GM12874 (cell line): ENCODE measurements around the gene UNC5B.

ENCODE experiments used
- TF ChIP-seq, protein P1 (sequence below): IDR thresholded peaks from 2 replicates; pipeline ENCODE4 v1.5.1; 2011; ENCODE audit warnings: low read depth, mild to moderate bottlenecking, control low read depth, low read length, moderate library complexity; ENCODE audit not compliant: insufficient read depth

UNC5B gene

DNA sequence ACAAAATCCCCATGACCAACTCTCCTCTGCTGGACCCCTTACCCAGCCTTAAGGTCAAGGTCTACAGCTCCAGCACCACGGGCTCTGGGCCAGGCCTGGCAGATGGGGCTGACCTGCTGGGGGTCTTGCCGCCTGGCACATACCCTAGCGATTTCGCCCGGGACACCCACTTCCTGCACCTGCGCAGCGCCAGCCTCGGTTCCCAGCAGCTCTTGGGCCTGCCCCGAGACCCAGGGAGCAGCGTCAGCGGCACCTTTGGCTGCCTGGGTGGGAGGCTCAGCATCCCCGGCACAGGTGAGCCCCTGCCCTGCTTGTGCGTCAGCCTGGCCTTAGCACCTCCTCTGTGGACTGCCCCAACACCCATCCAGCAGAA lies 79.1 kb downstream of the UNC5B start:
- TF ChIP-seq, protein P1, sequence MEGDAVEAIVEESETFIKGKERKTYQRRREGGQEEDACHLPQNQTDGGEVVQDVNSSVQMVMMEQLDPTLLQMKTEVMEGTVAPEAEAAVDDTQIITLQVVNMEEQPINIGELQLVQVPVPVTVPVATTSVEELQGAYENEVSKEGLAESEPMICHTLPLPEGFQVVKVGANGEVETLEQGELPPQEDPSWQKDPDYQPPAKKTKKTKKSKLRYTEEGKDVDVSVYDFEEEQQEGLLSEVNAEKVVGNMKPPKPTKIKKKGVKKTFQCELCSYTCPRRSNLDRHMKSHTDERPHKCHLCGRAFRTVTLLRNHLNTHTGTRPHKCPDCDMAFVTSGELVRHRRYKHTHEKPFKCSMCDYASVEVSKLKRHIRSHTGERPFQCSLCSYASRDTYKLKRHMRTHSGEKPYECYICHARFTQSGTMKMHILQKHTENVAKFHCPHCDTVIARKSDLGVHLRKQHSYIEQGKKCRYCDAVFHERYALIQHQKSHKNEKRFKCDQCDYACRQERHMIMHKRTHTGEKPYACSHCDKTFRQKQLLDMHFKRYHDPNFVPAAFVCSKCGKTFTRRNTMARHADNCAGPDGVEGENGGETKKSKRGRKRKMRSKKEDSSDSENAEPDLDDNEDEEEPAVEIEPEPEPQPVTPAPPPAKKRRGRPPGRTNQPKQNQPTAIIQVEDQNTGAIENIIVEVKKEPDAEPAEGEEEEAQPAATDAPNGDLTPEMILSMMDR, result no peak

DNA sequence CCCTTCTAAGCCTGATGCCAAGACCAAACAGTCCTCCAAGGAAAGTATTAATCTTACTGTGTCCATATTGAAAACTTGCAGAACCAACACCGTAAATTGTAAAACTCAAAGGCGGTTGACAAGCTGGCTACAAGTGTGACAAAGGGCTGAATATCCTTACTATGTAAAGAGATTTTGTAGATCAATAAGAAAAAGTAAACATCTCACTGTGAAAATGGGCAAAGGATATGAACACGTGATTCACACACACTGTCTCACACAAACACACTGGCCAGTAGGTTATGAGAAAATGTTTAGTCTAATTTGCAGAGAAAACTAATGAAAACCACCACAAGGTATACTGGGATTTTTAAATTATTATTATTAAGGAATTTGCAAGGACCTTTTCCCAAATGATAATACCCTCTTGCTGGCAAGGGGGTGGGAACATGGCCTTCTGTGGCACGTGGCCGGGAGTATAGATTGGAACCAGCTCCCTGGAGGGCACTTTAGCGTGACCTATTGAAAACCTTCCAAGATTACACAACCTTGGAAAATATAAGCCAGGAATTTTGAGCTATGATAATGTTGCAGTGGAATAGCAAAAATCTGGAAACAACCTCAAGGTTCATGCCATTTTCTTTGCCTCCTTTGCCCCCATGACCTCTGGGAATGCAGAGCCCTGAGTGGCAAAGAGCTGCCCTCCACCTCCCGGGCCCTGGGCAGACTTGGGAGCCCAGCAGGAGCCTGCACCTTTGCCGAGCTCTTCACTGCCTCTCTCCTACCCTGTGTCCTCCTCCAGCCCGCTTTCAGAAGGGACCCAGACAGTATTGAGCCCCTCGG lies 80.5 kb downstream of the UNC5B start:
- TF ChIP-seq, protein P1, result no peak

DNA sequence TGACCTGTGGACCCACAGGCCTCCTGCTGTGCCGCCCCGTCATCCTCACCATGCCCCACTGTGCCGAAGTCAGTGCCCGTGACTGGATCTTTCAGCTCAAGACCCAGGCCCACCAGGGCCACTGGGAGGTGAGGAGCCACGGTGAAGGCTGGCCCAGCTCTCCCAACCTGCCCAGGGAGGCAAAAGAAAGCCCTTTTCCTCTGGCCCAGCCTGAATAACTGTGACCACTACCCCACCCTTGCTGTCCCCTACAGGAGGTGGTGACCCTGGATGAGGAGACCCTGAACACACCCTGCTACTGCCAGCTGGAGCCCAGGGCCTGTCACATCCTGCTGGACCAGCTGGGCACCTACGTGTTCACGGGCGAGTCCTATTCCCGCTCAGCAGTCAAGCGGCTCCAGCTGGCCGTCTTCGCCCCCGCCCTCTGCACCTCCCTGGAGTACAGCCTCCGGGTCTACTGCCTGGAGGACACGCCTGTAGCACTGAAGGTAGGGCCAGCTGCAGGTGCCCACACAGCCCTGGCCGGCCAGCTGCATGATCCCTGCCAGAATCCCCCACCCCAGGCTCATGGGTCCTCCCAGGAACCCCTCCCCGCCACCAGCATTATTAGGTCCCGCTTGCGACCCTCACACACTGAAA lies 81.2 kb downstream of the UNC5B start:
- TF ChIP-seq, protein P1, result no peak

DNA sequence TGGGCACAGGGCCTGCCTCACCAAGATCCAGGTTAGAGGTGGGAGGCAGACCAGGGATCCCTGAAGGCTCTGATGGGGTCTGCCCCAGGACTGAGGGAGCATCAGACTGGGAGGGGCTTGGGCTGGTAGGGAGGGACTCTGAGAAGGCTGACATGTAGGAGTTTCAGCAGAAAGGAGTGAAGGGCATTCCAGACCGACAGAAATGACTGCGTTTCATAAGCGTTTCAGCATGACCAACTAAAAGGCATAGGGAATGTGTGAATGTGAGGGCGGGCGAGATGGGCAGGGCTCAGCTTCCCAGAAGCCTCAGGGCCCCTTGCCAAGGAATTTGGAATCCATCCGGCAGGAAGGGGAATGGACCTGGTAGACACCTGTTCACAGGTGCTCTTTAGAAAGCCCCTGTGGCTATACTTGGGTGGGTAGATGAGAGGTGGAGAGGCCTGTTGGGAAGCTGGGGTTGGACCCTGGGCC lies 81.8 kb downstream of the UNC5B start:
- TF ChIP-seq, protein P1, result no peak

DNA sequence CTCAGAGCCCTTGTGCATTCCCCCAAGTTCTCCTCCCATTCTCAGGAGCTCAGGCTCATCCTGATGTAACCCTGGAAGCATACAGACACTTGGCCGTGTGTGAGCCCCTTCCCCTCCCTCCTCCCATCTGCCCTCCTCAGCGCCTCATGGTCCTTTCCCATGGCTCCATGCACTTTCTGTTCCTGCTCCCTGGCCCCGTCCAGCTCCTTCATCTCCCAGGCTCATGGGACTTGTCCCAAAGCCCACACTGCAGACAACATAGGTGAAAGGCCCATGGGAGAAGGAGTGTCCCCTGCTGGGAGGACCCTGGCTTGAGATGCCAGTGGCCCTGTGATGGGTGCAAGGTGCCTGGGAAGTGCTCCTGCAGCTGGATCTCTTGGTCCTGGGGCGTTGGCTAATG lies 82.5 kb downstream of the UNC5B start:
- TF ChIP-seq, protein P1, result no peak

DNA sequence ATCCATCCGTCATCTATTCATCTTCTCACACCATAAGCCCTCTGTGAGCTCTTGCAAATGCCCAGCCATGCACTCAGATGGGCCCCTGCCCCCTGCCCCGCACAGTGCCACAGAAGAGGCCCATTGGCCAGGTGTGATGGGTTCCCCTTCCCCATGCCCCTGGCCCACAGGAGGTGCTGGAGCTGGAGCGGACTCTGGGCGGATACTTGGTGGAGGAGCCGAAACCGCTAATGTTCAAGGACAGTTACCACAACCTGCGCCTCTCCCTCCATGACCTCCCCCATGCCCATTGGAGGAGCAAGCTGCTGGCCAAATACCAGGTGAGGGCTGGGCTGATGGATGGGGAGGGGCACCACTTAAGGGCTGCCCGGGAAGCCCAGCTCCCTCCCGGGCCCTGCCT lies 83.3 kb downstream of the UNC5B start:
- TF ChIP-seq, protein P1, result no peak

DNA sequence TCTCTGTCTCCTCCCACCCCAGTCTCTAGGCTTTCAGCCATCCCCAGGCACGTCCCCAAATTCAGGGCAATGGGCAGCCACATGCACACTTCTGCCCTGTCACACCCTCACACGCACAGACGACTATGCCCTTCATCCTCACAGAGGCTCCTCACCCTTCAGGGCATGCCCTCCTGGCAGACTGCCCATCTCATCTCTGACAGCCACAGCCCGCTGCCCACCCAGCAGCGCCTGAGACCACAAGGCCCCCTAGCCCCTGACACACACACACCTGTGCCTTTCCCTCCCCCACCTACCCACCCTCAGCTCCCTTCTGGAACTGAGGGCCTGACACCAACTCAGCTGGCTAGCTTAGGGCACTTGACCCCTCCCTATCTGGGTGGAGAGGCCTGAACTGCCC lies 83.7 kb downstream of the UNC5B start:
- TF ChIP-seq, protein P1, result no peak
